Measurements from ENCODE around the gene TMC7. TPM values are rescaled to one million over a fixed set of nuclear protein-coding genes. Genes with fewer than 3 reads are reported as not detected.

Gene TMC7
- total RNA-seq, 4 donors from 2014 or later, result 0.11 to 0.94 (median 0.50) TPM; not detected in 1

DNA sequence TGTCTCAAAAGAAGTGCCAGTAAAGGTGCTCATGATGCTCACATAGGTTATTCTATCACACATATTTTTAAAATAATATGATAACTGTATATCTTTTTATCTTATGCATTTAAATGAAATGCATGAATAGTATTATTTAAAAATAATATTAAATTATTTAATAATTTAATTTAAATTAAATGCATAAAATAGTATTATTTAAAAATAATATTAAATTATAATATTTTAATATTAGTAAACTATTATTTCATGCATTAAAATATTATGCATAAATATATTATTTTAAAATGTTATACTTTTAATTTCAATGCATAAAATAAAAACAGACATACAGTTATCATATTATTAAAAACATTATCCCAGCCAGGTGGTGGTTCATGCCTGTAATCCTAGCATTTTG, 33.4 kb downstream of the TMC7 start:
- no peak overlapping the region for H3K4me3 ChIP-seq (replicated peaks in 1 of 3)
- no peaks in the 10 kb centered on the region for H3K27me3 ChIP-seq

DNA sequence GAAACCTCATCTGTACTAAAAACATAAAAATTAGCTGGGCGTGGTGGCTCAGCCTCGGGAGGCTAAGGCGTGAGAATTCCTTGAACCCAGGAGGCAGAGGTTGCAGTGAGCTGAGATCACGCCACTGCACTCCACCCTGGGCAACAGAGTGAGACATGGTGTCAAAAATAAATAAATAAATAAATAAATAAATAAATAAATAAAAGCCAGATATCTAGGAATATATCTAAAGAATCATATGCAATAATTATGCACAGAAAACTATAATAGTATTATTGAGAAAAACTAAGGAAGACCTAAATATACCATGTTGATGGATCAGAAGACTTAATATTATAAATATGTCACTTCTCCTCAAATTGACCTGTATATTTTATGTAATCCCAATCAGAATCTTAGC, 37.0 kb downstream of the TMC7 start:
- Histone ChIP-seq H3K27me3 (no peaks in the 10 kb centered on the region), H3K4me3 (replicated peaks in 1 of 3) (no peak overlapping the region), H3K36me3 (no peaks in the 10 kb centered on the region), H3K27ac (no peak overlapping the region), H3K9me3 (no peaks in the 10 kb centered on the region), H3K4me1 (no peaks in the 10 kb centered on the region)
- intact Hi-C loops (cut with DNase I), result no loop called here
- WGBS, 2 donors, result 93 to 97% methylated on average over 4 of the region's 4 CpGs
- no peak for DNase-seq
- TF ChIP-seq POLR2A (IDR thresholded peaks at IDR 0.05), result no peak
- TF ChIP-seq, protein P1, sequence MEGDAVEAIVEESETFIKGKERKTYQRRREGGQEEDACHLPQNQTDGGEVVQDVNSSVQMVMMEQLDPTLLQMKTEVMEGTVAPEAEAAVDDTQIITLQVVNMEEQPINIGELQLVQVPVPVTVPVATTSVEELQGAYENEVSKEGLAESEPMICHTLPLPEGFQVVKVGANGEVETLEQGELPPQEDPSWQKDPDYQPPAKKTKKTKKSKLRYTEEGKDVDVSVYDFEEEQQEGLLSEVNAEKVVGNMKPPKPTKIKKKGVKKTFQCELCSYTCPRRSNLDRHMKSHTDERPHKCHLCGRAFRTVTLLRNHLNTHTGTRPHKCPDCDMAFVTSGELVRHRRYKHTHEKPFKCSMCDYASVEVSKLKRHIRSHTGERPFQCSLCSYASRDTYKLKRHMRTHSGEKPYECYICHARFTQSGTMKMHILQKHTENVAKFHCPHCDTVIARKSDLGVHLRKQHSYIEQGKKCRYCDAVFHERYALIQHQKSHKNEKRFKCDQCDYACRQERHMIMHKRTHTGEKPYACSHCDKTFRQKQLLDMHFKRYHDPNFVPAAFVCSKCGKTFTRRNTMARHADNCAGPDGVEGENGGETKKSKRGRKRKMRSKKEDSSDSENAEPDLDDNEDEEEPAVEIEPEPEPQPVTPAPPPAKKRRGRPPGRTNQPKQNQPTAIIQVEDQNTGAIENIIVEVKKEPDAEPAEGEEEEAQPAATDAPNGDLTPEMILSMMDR (IDR thresholded peaks at IDR 0.05), result no peak

More for the DNA sequence above, 33.4 kb downstream of the TMC7 start:
- H3K9me3 ChIP-seq, result no peaks in the 10 kb centered on the region
- TF ChIP-seq, protein P1 (IDR thresholded peaks at IDR 0.05), result no peak
- no peak for TF ChIP-seq POLR2A (IDR thresholded peaks at IDR 0.05)
- no peak overlapping the region for H3K27ac ChIP-seq
- H3K36me3 ChIP-seq, result no peaks in the 10 kb centered on the region
- no peaks in the 10 kb centered on the region for H3K4me1 ChIP-seq
- DNase-seq, result no peak
- intact Hi-C loops (cut with DNase I), result no loop called here

DNA sequence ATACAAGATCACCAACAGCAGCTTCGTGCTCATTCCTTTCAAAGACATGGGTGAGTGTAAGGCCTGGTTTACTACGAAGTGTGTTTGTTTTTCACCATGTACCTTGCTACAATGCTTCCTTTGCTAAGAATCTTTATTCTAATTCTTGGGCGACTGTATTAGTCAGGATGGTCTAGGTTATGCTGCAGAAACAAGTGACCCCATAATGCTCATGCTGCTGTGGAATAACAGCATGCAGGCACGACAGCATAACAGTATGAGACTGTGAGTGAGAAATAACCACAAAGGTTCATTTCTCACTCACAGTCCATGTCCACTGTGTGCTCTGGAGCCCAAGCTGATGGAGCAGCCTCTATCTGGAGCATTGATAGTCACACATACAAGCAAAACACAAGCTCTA, 38.0 kb downstream of the TMC7 start:
- 92 to 95% methylated on average over 4 of the region's 4 CpGs for WGBS, 2 donors
- H3K9me3 ChIP-seq, result no peaks in the 10 kb centered on the region
- intact Hi-C loops (cut with DNase I), result no loop called here
- TF ChIP-seq, protein P1 (IDR thresholded peaks at IDR 0.05), result no peak
- TF ChIP-seq POLR2A (IDR thresholded peaks at IDR 0.05), result no peak
- no peak for DNase-seq
- no peak overlapping the region for H3K27ac ChIP-seq
- no peaks in the 10 kb centered on the region for H3K27me3 ChIP-seq
- H3K4me3 ChIP-seq (replicated peaks in 1 of 3), result no peak overlapping the region
- H3K4me1 ChIP-seq, result no peaks in the 10 kb centered on the region
- no peaks in the 10 kb centered on the region for H3K36me3 ChIP-seq

DNA sequence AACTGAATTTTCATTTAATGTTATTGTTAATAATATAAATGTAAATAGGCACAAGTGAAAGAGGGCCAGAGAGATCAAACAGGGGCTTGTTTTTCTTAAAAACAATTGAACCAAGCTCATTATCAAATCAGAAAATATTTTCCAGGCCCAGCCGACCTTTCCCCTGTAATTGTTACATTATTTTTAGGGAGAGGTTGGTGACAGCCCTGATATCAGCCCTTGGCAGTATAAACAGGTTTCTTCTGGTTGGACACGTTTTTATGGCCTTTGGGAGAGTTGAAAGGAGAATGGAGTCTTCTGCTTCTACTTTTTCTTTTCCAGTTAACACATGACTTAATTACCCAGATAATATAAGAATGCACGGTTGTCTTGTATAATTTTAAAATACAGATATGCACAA, 43.7 kb downstream of the TMC7 start:
- 64 to 70% methylated on average over 3 of the region's 3 CpGs for WGBS, 2 donors
- Histone ChIP-seq H3K27ac (no peak overlapping the region), H3K27me3 (no peaks in the 10 kb centered on the region), H3K36me3 (no peaks in the 10 kb centered on the region), H3K9me3 (no peaks in the 10 kb centered on the region), H3K4me1 (no peaks in the 10 kb centered on the region), H3K4me3 (replicated peaks in 1 of 3) (no peak overlapping the region)
- intact Hi-C loops (cut with DNase I), result no loop called here
- no peak for TF ChIP-seq POLR2A (IDR thresholded peaks at IDR 0.05)
- TF ChIP-seq, protein P1 (IDR thresholded peaks at IDR 0.05), result no peak
- no peak for DNase-seq

DNA sequence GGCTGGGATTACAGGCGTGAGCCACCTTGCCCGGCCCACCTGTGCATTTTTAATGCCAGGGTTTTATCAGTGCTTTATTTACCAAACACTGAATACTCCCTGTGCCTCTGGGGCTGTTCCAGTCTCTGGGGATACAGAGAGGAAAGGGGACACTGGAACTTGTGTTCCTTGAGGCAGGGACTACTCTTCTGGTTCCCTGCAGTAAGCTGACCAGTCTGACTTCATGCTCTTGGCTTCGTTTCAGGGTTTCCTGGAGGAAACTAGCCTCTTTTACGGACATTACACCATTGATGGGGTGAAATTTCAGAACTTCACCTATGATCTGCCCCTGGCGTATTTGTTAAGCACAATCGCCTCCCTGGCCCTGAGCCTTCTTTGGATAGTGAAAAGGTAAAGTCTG, 46.2 kb downstream of the TMC7 start:
- Histone ChIP-seq H3K4me1 (no peaks in the 10 kb centered on the region), H3K36me3 (no peaks in the 10 kb centered on the region), H3K27me3 (no peaks in the 10 kb centered on the region), H3K27ac (no peak overlapping the region), H3K4me3 (replicated peaks in 1 of 3) (no peak overlapping the region), H3K9me3 (no peaks in the 10 kb centered on the region)
- 78 to 80% methylated on average over 6 of the region's 6 CpGs for WGBS, 2 donors
- intact Hi-C loops (cut with DNase I), result no loop called here
- TF ChIP-seq, protein P1 (IDR thresholded peaks at IDR 0.05), result no peak
- no peak for TF ChIP-seq POLR2A (IDR thresholded peaks at IDR 0.05)
- no peak for DNase-seq
